CD4-positive, alpha-beta T cell treated with Interleukin-10 for 1 hour (primary cell): ENCODE results near the gene JMJD1C.

Source experiments
- DNase-seq: peaks from one replicate; pipeline ENCODE4 v3.0.0-alpha.2; 2020

JMJD1C gene

DNA sequence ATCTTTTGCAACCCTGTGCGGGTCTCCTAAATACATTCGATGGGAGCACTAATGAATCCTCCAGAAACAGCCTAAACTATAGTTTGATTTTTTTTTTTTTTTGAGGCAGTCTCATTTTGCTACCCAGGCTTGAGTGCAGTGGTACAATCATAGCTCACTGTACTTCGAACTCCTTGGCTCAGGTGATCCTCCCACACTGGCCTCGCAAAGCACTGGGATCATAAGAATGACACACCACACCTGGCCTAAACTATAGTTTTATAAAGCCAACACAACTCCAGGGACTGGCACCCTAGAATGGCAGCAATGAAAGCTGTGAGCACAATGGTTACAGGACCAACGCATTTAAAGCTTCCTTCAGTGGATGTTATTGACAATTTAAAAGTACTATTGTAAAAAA, 14.5 kb upstream of the JMJD1C start:
- no peak for DNase-seq

- DNase-seq: no peak
Observed at GRCh38 chr10:63478564-63478963, 12.8 kb upstream of the JMJD1C start.

GRCh38 chr10:63477927-63478326, 12.2 kb upstream of the JMJD1C start:
- no peak for DNase-seq

GRCh38 chr10:63474488-63474887, 8.7 kb upstream of the JMJD1C start:
- no peak for DNase-seq

DNA sequence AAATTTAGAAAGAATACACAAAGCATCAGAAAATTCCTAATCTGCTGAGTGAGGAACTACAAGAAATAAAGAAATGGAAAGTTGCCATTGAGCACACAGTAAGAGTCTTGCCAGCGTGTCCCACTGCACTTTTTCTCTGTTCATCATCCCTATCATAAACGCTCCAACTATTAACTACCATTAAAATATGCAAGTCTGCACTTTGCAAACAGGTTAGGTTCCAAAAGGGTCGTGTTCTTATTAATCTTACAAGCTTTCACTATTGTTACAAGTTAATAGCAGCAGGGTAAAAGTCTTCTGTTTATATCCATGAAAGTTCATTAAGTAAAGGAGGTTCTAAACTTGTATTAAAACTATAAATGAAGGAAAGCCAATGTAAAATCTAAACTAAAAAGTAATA, 5.2 kb upstream of the JMJD1C start:
- no peak for DNase-seq

- DNase-seq: no peak
Observed at GRCh38 chr10:63468947-63469346, 3.2 kb upstream of the JMJD1C start.

DNA sequence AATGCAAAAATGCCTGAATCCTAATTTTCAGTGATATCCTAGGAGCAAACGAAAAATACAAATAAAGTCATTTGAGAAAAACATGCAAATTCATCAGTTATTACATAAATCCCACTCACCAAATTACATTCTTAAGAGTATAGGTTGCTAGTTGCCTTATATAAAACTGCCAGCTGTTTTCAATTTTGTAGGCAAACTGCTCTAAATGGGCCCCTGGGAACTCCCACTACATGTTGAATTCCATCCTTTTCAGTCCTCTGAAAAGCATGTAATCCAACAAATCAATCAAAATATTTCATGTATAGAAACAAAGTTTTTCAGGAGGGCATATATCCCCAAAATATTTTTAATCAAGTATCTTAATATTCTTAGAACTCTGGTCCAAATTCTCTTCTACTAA, 2.1 kb upstream of the JMJD1C start:
- no peak for DNase-seq

DNA sequence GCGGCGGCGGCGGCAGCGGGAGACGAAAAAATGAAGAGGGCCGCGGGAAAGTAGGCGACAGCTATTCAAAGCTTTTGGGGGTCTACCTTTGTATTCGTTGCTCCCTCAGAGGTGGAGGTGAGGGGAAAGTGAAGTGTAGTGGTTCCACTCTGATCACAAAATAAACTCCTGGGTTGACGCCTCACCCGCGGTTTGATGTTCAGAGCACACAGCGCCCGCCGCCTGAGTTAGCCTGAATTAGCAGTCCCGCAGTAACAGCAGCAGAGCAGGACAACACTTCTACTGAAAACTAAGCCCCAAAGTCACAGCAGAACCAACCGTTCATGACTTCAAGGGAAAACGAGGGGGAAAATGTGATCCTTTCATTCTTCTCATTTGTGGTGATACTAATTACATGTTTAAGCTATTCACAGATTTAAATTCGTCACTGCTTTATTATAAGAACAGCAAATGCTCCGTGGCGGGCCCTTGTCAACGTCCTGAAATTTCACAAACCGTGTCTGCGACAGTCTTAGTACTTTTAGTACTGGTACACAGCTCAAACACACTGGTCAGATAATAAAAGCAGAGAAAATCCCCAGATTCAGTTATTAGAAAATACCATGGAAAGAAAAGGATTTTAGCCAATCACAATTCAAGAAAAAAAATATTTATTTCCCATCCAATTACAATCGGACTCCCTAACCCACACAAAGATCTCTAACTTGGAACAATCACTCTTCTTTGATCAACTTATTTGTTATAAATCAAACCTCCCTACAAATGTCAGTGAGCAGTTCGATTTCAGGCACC, 563 bp upstream of the JMJD1C start:
- DNase-seq: no peak

DNA sequence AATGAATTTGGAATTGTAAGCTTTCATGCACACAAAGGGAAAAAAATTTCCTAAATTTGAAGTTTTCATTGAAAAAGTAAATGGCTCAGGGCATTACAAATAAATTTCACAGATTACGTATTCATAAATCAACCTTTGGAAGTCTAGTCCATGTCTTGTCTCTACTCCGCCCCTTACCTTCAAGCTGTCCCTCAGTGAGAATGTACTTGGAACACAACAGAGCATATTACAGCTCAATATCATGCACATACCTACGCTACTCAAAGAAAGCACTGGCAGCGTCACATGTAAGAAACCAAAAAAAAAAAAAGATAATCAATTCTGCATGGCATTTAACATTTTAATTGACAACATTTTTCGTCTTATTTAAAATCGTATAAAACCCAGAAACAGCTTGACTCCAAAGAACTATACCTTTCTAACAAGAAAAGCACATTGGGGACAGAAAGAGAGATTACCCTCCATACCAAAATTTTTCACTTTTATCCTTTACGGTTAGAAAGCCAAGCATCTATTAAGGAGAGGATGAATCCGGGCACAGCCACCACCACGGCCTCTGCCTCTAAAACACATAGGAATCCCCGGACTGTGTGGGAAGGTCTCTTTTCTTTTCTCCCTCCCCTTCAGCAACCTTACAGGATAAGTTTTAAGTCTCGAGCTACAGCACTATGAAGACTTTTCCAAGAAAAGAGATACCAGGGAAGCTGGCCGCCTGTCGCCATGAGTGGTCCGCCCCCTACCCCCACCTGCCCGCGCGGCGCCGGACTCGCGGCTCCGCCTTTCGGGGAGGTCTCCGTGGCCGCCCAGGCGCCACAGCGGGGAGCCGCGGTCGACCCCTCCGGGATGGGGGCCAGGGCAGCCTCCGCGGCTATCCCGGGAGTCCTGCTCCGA, 1.1 kb downstream of the JMJD1C start:
- no peak for DNase-seq

DNA sequence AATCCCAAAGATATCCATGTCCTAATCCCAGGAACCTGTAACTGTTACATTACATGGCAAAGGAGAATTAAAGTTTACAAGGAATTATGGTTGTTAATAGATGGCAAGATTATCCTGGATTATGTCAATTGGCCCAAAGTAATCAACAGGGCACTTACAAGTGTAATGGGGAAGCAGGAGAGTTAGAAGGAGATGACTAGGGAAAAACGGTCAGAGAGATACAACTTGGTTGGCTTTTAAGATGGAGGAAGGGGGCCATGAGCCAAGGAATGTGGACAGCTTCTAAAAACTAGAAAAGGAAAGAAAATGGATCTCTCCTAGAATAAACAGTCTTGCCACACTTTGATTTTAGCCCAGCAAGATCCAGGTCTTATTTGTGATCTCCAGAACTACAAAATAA, 3.3 kb downstream of the JMJD1C start:
- DNase-seq: no peak

- DNase-seq: no peak
Observed at GRCh38 chr10:63458177-63458576, 7.6 kb downstream of the JMJD1C start.

- no peak for DNase-seq
Observed at GRCh38 chr10:63457594-63457993, 8.2 kb downstream of the JMJD1C start.

DNA sequence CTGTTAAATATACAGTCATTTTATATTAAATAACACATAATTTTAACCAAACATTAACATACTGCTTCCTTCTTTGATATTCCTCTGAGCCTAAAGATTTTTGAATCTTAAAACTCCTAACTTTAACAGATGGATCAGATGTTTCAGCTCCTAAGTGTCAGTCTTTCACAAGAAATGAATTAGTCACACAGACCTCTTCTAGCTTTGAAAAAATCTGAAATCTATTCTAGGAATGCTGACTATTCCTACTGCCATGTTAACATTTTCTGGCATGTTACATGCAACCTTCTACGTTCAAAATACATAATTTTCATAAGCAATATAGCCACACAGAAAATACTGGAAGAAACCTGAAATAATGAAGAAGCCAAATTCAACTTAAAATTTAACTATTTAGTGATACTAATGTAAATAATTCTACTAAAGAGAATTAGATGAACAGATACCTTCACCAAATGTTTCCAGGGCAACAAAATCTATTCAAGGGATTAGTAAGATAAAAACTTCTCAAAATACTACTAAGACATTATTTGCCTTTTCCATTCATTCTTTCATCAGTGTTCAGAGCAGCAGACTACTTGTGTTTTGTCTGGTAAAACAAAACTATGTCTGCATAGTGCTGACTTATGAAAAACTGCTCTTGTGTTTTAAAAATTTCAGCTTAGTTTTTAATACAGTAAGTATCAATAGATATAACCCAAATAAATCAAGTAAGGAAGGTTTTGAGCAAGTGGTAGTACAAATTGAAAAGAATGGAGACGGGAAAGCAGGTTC, 9.2 kb downstream of the JMJD1C start:
- no peak for DNase-seq

- no peak for DNase-seq
Observed at GRCh38 chr10:63455507-63455906, 10.3 kb downstream of the JMJD1C start.

DNA sequence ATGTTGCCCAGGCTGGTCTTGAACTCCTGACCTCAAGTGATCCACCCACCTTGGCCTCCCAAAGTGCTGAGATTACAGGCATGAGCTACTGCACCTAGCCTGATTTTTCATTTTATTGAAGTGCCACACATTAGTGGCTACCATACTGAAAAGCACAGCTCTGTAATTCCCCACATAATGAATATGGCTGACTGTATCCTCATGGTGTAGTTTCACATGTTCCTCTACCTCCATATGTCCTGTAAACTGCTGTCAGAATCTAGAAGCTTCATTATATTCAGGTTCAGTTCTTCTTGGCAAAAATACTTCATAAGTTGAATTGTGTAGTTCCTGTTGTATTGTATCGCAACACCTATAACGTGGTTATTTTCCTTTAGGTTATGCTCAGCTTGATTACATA, 11.1 kb downstream of the JMJD1C start:
- no peak for DNase-seq

- DNase-seq: no peak
Observed at GRCh38 chr10:63452524-63452923, 13.3 kb downstream of the JMJD1C start.

- no peak for DNase-seq
Observed at GRCh38 chr10:63446716-63447440, 18.9 kb downstream of the JMJD1C start.

- no peak for DNase-seq
Observed at GRCh38 chr10:63441404-63441803, 24.4 kb downstream of the JMJD1C start.

DNA sequence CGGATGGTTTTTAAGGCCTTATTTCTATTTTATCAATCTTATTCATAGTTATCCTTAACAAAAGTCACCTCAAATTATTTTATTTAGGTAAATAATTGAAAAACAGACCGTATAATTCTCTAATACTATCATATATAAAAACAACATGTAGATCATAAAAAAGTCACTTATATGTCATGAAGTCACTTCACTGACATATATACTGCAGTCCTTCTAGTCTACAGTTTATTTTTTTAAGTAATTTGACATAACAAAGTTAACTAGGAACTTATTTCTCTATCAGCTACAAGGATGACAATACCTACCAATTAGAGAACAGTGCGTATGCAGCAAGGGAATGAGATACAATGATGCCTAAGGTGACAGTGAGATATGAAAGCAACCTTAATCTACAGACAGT, 26.2 kb downstream of the JMJD1C start:
- DNase-seq: no peak

DNA sequence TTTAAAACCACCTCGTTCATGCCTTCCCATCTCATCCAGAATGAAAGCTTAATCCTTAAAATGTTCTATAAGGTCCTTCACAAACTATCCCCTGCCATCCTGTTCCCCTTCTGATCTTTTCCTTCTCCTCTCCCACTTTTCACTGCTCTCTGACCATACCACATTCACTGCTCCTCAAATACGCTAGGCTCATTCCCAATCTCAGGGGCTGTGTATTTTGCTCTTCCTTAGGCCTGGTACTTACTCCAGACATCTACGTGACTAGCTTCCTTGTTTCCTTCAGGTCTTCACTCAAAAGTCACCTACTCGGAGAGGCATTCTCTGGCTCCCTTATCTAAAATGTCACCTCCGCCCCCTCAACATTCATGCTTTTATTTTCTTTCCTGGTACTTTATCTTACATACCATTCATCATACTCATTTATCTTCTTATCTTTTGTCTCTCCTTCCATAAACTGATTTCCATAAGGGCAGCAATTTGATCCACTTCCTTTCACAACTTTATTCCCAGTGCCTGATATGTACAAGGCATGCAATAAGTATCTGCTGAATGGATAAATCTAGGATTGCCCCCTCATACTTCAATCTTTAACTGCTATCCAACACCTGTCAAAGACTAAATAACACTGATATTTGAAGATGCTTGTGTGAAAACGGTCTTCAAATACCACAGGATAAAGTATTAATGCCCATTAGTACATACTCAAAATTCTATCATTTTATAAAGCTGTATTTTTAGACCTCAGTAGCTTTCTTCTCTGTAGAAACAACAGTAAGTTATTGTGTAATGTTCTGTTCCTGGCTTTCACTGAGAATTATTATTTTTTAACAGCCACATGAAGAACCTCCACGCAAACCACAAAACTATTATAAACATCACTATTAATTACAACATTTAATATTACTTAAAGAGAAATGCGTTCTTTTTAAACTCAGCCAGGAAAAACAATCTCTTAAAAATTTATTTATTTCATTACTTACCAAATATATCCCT, 27.0 kb downstream of the JMJD1C start:
- no peak for DNase-seq
